Breast epithelium (tissue), 3 donors: ENCODE results near the gene TRAF4.

Source experiments
- POLR2A ChIP-seq: fragments of 450-650 bp; IDR thresholded peaks from one replicate; pipeline ENCODE4 v1.6.1; 2016; ENCODE audit warnings: antibody characterized with exemption, mild to moderate bottlenecking, moderate library complexity
- POLR2AphosphoS5 ChIP-seq, 3 donors: sonication (generic); formaldehyde crosslinking; IDR thresholded peaks; one replicate each; pipeline ENCODE4 v1.6.1; 2017; ENCODE audit warnings: antibody characterized with exemption in 3 of 3
- TF ChIP-seq, protein P1 (sequence below), 3 donors: fragments of 450-650 bp; IDR thresholded peaks; one replicate each; pipeline ENCODE4 v1.5.1; 2016 to 2017; ENCODE audit warnings: antibody characterized with exemption in 3 of 3, mild to moderate bottlenecking in 3 of 3, moderate library complexity in 3 of 3

DNA sequence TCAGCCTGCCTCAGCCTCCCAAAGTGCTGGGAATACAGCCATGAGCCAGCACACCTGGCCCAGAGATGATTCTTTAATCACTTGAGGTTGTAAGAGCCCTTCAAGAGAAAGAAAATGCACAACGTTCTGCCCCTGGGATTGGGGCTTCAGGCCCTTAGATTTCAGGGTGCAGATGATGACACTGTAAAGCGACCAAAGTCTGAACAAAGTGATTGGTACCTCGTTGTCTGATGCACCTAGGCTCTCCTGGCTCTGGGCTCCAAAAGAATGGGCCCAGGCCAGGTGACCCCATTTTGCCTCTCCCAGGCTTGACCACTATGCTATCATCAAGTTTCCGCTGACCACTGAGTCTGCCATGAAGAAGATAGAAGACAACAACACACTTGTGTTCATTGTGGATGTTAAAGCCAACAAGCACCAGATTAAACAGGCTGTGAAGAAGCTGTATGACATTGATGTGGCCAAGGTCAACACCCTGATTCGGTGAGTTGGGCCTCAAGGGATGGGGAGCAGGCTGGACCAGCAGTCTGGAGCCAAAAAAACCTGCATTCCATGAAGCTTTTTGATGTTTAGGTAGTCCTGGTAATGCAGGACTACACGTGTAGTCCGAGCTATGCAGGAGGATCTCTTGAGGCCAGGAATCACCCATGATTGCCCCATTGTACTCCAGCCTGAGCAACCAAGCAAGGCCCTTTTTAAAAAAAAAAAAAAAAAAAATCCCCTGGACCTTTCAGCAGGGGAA, 21.2 kb upstream of the TRAF4 start:
- TF ChIP-seq, protein P1, sequence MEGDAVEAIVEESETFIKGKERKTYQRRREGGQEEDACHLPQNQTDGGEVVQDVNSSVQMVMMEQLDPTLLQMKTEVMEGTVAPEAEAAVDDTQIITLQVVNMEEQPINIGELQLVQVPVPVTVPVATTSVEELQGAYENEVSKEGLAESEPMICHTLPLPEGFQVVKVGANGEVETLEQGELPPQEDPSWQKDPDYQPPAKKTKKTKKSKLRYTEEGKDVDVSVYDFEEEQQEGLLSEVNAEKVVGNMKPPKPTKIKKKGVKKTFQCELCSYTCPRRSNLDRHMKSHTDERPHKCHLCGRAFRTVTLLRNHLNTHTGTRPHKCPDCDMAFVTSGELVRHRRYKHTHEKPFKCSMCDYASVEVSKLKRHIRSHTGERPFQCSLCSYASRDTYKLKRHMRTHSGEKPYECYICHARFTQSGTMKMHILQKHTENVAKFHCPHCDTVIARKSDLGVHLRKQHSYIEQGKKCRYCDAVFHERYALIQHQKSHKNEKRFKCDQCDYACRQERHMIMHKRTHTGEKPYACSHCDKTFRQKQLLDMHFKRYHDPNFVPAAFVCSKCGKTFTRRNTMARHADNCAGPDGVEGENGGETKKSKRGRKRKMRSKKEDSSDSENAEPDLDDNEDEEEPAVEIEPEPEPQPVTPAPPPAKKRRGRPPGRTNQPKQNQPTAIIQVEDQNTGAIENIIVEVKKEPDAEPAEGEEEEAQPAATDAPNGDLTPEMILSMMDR (IDR thresholded peaks at IDR 0.05) = no peak
- TF ChIP-seq POLR2A = no peak
- no peak for TF ChIP-seq POLR2AphosphoS5 (IDR thresholded peaks at IDR 0.05)
